ENCODE results near the gene GAS2L2. TPM values are rescaled to one million over a fixed set of nuclear protein-coding genes. Genes with fewer than 3 reads are reported as not detected.

The GAS2L2 gene
- total RNA-seq, 1 experiment from 2014 or later: not detected

GRCh38 chr17:35747540-35748017, 5.5 kb downstream of the GAS2L2 start:
- DNase-seq (ENCODE audit: low read depth): peak; percentile 64

GRCh38 chr17:35745749-35746320, 7.2 kb downstream of the GAS2L2 start:
- DNase-seq (ENCODE audit: low read depth): no peak

DNA sequence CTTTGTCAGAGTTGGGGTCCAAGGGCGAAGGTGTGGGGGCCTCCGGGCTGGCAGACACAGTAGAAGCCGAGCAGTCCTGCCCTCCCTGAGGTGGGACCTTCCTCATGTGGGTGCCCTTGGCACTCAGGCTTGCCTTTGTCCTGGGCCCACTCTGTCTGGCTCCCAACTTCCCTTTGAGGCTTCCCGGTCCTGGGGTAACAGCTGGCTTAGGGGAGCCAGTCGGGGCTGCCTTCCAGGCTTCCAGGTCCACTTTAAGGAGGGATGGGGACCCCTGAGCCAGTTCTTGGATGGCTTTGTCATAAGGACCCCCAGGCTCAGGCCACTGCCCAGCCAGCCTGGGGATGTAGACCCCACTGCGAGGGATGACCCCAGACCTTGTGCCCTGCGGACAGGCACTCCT, 7.8 kb downstream of the GAS2L2 start:
- DNase-seq (ENCODE audit: low read depth): no peak

GRCh38 chr17:35744830-35745229, 8.2 kb downstream of the GAS2L2 start:
- no peak for DNase-seq (ENCODE audit: low read depth)

DNA sequence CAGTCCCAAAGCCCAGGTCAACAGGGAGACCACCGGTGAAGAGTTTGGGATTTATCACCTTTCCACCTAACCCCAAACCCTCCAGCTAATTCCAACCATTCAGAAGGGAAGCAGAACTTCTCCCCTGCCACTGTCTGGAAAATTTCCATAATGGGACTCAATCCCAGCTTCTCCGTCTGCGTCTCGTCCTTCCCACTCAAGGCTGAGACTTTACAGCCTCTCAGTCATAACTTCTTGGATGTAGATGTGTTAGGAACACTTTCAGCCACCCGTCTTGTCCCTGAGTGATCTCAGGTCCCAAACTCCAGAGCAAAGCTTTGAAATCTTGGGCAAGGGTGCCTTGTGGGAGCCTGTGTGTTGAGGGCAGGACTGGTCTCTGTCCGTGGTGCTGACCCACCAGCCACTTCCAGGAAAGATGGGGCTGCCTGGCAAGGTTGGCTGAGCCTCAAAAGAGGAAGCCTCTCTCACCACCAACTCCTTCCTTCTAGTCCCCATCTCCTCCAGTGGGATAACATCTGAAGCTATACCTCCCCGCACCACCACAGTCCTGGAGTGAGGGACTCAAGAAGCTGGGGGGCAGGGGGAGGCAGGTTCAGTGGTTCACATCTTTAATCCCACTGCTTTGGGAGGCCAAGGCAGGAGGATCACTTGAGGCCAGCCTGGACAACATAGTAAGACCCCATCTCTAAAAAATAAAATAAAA, 9.3 kb downstream of the GAS2L2 start:
- peak; percentile 40 for DNase-seq (ENCODE audit: low read depth)

- DNase-seq (ENCODE audit: low read depth): no peak
Measured at GRCh38 chr17:35742896-35743477, 10.1 kb downstream of the GAS2L2 start.

- DNase-seq (ENCODE audit: low read depth): no peak
Measured at GRCh38 chr17:35742496-35742895, 10.5 kb downstream of the GAS2L2 start.

- DNase-seq (ENCODE audit: low read depth): no peak
Measured at GRCh38 chr17:35740997-35741931, 11.8 kb downstream of the GAS2L2 start.

GRCh38 chr17:35740216-35740615, 12.8 kb downstream of the GAS2L2 start:
- no peak for DNase-seq (ENCODE audit: low read depth)

GRCh38 chr17:35738519-35739133, 14.4 kb downstream of the GAS2L2 start:
- no peak for DNase-seq (ENCODE audit: low read depth)

DNA sequence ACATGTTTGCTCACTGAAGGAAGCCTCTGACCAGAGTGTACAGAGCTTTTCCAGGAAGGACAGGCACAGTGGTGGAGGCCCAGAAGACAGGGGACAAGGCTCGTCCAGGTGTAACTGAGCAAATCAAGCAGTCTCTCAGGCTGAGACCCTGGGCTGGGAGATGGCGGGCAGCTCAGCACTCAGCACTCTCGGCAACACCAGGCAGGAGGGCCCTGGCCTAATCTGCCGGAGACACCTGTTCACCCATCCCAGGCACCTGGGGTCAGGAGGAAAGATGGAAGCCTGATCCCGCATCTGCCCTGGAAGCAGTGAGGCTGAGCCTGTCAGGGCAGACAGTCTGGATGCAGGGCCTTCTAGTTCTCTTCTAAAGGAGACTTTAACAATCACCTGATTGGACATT, 16.8 kb downstream of the GAS2L2 start:
- no peak for DNase-seq (ENCODE audit: low read depth)

GRCh38 chr17:35735036-35735805, 17.8 kb downstream of the GAS2L2 start:
- DNase-seq (ENCODE audit: low read depth): no peak

GRCh38 chr17:35734396-35734795, 18.6 kb downstream of the GAS2L2 start:
- DNase-seq (ENCODE audit: low read depth): no peak

DNA sequence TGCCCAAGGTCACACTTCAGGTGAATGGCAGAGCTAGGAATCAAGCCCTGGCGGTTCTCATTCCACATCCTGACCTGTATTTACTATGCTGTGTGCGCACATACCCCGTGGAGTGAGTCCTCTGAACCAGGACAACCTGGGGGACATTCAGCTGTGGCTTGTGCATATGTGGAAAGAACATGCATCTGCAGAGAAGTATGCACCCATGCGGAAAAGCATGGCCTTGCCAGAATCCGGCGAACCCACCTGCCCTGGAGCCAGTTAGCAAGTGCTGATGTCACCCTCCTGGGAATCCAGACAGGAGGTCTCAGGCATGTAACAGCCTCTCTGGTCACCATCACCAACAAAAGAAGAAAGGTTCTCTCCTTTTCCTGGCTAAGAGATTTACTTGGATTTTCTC, 19.7 kb downstream of the GAS2L2 start:
- DNase-seq (ENCODE audit: low read depth): peak; percentile 44

- DNase-seq (ENCODE audit: low read depth): no peak
Measured at GRCh38 chr17:35732806-35733136, 20.3 kb downstream of the GAS2L2 start.

- DNase-seq (ENCODE audit: low read depth): no peak
Measured at GRCh38 chr17:35731917-35732805, 20.9 kb downstream of the GAS2L2 start.

GRCh38 chr17:35731239-35731916, 21.7 kb downstream of the GAS2L2 start, which contains the start of gene RASL10B:
Gene RASL10B, plus strand, starts transcription at chr17:35731639. Its CDS starts 3,546 bp downstream, at chr17:35735185.
- DNase-seq (ENCODE audit: low read depth): peak; percentile 34

- DNase-seq (ENCODE audit: low read depth): no peak
Measured at GRCh38 chr17:35730400-35731005, 22.5 kb downstream of the GAS2L2 start.

GRCh38 chr17:35729405-35729833, 23.6 kb downstream of the GAS2L2 start:
- no peak for DNase-seq (ENCODE audit: low read depth)

All from M059J (cell line).